ENCODE measurements around the gene COX6B2. TPM values are rescaled to one million over a fixed set of nuclear protein-coding genes. Genes with fewer than 3 reads are reported as not detected.
"Not testable (repeated sequence)": the region's sequence is repeated elsewhere in the genome, so short reads cannot be mapped to it uniquely, and the experiment has no call there.

COX6B2 gene
- total and polyA plus RNA-seq, 2 donors (not counting 1 experiment from before 2014, with no cell fraction given), result 0.14 to 0.17 TPM

DNA sequence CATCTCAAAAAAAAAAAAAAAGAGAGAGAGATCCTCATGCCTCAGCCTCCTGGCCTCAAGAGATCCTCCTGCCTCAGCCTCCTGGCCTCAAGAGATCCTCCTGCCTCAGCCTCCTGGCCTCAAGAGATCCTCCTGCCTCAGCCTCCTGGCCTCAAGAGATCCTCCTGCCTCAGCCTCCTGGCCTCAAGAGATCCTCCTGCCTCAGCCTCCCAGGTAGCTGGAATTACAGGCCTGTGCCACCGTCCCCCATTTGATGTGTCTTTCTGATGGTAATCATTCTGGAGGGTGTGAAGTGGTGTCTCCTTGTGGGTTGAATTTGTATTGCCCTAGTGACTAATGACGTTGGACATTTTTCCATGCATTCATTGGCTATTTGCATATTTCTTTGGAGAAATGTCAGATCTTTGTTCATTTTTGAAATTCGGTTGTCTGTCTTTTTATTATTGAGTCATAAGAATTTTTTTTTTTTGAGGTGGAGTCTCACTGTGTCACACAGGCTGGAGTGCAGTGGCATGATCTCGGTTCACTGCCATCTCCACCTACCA, 25.7 kb downstream of the COX6B2 start:
- not testable (repeated sequence) for H3K9me3 ChIP-seq (ENCODE audit: control insufficient read depth, insufficient read depth, low read depth, low read length); H3K27ac ChIP-seq (ENCODE audit: insufficient read depth, low read length); H3K4me1 ChIP-seq (ENCODE audit: control insufficient read depth, extremely low read depth, insufficient read depth, low read length); H4K20me1 ChIP-seq (ENCODE audit: control insufficient read depth, extremely low read depth, insufficient read depth, low read length); H3K9ac ChIP-seq (ENCODE audit: insufficient read depth, low read length); H3K27me3 ChIP-seq (ENCODE audit: control insufficient read depth, insufficient read depth, low read length); H3K4me3 ChIP-seq (replicated peaks in 1 of 4; ENCODE audit: control extremely low read depth in 1 of 4, insufficient read depth in 1 of 4, low read depth in 3 of 4, low read length in 4 of 4); H3K79me2 ChIP-seq (ENCODE audit: control insufficient read depth, insufficient read depth, low read length); H3K4me2 ChIP-seq (ENCODE audit: extremely low read depth, insufficient read depth, low read length); H3K36me3 ChIP-seq (ENCODE audit: control insufficient read depth, insufficient read depth, low read length); H2AFZ ChIP-seq (ENCODE audit: low read length); DNase-seq (ENCODE audit: low read depth in 2 of 2)

DNA sequence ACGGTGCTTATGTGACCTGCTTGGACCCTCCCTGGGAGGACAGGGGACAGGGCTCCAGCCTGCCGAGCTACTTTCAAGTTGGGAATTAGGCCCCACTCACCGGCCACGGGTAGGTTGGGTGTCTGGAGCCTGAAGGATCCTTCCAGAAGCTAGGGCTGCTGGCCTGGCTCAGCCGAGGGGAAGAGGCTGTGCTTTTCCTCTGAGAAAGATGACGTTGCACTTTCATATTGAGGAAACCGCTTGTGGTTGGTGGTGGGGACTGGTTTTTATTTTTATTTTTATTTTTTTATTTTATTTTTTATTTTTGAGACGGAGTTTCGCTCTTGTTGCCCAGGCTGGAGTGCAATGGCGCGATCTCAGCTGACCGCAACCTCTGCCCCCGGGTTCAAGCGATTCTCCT, 29.3 kb downstream of the COX6B2 start, which contains the start of gene TMEM150B:
TSS of gene TMEM150B (minus strand) at position 170 of the 400 bp plus-strand sequence. CDS start 4,305 bp downstream, outside the sequence.
- no peak within 1 kb of the TSS for H3K4me2 ChIP-seq (ENCODE audit: extremely low read depth, insufficient read depth, low read length)
- no peaks in the 10 kb centered on the region for H4K20me1 ChIP-seq (ENCODE audit: control insufficient read depth, extremely low read depth, insufficient read depth, low read length)
- no peak within 1 kb of the TSS for H2AFZ ChIP-seq (ENCODE audit: low read length)
- no peak within 1 kb of the TSS for H3K9ac ChIP-seq (ENCODE audit: insufficient read depth, low read length)
- H3K36me3 ChIP-seq (ENCODE audit: control insufficient read depth, insufficient read depth, low read length), result no peaks in the 10 kb centered on the region
- H3K9me3 ChIP-seq (ENCODE audit: control insufficient read depth, insufficient read depth, low read depth, low read length), result no peaks in the 10 kb centered on the region
- TF ChIP-seq EZH2 (IDR thresholded peaks at IDR 0.05; ENCODE audit: low read length, missing control alignments), result no peak
- TF ChIP-seq, protein P1, sequence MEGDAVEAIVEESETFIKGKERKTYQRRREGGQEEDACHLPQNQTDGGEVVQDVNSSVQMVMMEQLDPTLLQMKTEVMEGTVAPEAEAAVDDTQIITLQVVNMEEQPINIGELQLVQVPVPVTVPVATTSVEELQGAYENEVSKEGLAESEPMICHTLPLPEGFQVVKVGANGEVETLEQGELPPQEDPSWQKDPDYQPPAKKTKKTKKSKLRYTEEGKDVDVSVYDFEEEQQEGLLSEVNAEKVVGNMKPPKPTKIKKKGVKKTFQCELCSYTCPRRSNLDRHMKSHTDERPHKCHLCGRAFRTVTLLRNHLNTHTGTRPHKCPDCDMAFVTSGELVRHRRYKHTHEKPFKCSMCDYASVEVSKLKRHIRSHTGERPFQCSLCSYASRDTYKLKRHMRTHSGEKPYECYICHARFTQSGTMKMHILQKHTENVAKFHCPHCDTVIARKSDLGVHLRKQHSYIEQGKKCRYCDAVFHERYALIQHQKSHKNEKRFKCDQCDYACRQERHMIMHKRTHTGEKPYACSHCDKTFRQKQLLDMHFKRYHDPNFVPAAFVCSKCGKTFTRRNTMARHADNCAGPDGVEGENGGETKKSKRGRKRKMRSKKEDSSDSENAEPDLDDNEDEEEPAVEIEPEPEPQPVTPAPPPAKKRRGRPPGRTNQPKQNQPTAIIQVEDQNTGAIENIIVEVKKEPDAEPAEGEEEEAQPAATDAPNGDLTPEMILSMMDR (conservative IDR thresholded peaks at IDR 0.05 in 1 of 2, IDR thresholded peaks at IDR 0.05 in 1 of 2; ENCODE audit: low read depth in 1 of 2, low read length in 2 of 2), result no peak
- no peak for DNase-seq (ENCODE audit: low read depth in 2 of 2)
- no peaks in the 10 kb centered on the region for H3K4me1 ChIP-seq (ENCODE audit: control insufficient read depth, extremely low read depth, insufficient read depth, low read length)
- peaks cover 2% of the 10 kb centered on the region for H3K27me3 ChIP-seq (ENCODE audit: control insufficient read depth, insufficient read depth, low read length)
- no peak within 1 kb of the TSS for H3K4me3 ChIP-seq (replicated peaks in 1 of 4; ENCODE audit: control extremely low read depth in 1 of 4, insufficient read depth in 1 of 4, low read depth in 3 of 4, low read length in 4 of 4)
- no peak within 1 kb of the TSS for H3K27ac ChIP-seq (ENCODE audit: insufficient read depth, low read length)
- H3K79me2 ChIP-seq (ENCODE audit: control insufficient read depth, insufficient read depth, low read length), result no peaks in the 10 kb centered on the region

DNA sequence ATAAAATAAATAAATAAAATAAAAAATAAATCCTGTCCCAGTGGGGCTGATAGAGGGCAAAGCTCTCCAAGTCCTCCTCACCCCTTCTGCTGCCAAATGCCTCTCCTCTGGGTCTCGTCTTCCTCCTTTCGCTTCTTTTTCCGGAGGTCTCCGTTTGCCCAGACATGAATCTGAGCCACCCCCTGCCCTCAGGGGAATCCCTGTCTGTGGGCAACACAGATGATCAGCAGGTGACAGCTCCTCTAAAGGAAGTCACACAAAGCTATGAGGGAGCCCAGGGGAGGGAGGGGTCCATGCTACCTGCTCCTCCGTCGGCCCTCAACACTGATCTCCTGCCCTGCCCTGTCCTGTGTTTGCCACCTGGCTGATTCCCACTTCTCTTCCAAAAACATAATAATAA, 29.9 kb downstream of the COX6B2 start:
- no peaks in the 10 kb centered on the region for H3K4me1 ChIP-seq (ENCODE audit: control insufficient read depth, extremely low read depth, insufficient read depth, low read length)
- H3K4me3 ChIP-seq (replicated peaks in 1 of 4; ENCODE audit: control extremely low read depth in 1 of 4, insufficient read depth in 1 of 4, low read depth in 3 of 4, low read length in 4 of 4), result no peak overlapping the region
- no peaks in the 10 kb centered on the region for H3K79me2 ChIP-seq (ENCODE audit: control insufficient read depth, insufficient read depth, low read length)
- no peak for DNase-seq (ENCODE audit: low read depth in 2 of 2)
- no peaks in the 10 kb centered on the region for H3K36me3 ChIP-seq (ENCODE audit: control insufficient read depth, insufficient read depth, low read length)
- H3K27ac ChIP-seq (ENCODE audit: insufficient read depth, low read length), result no peak overlapping the region
- H3K9ac ChIP-seq (ENCODE audit: insufficient read depth, low read length), result no peak overlapping the region
- H3K4me2 ChIP-seq (ENCODE audit: extremely low read depth, insufficient read depth, low read length), result no peak overlapping the region
- no peak for TF ChIP-seq EZH2 (IDR thresholded peaks at IDR 0.05; ENCODE audit: low read length, missing control alignments)
- TF ChIP-seq, protein P1 (conservative IDR thresholded peaks at IDR 0.05 in 1 of 2, IDR thresholded peaks at IDR 0.05 in 1 of 2; ENCODE audit: low read depth in 1 of 2, low read length in 2 of 2), result no peak
- no peak overlapping the region for H2AFZ ChIP-seq (ENCODE audit: low read length)
- peaks cover 5% of the 10 kb centered on the region for H3K27me3 ChIP-seq (ENCODE audit: control insufficient read depth, insufficient read depth, low read length)
- no peaks in the 10 kb centered on the region for H3K9me3 ChIP-seq (ENCODE audit: control insufficient read depth, insufficient read depth, low read depth, low read length)
- H4K20me1 ChIP-seq (ENCODE audit: control insufficient read depth, extremely low read depth, insufficient read depth, low read length), result no peaks in the 10 kb centered on the region
